Skin of body (tissue), 2 donors: Measurements from ENCODE around the gene TMEM121. TPM values are rescaled to one million over a fixed set of nuclear protein-coding genes. Genes with fewer than 3 reads are reported as not detected.

Experiments
- DNase-seq: peaks from one replicate; lab custom pipeline; 2025; lab: John Stamatoyannopoulos, UW
- total RNA-seq: library from RNA; depleted of rRNA; stranded (reverse); fragments of >200 nt; gene quantifications from one replicate; pipeline ENCODE4 v1.2.3, GENCODE V29; 2014

TMEM121 gene
- total RNA-seq, result 3.7 TPM

DNA sequence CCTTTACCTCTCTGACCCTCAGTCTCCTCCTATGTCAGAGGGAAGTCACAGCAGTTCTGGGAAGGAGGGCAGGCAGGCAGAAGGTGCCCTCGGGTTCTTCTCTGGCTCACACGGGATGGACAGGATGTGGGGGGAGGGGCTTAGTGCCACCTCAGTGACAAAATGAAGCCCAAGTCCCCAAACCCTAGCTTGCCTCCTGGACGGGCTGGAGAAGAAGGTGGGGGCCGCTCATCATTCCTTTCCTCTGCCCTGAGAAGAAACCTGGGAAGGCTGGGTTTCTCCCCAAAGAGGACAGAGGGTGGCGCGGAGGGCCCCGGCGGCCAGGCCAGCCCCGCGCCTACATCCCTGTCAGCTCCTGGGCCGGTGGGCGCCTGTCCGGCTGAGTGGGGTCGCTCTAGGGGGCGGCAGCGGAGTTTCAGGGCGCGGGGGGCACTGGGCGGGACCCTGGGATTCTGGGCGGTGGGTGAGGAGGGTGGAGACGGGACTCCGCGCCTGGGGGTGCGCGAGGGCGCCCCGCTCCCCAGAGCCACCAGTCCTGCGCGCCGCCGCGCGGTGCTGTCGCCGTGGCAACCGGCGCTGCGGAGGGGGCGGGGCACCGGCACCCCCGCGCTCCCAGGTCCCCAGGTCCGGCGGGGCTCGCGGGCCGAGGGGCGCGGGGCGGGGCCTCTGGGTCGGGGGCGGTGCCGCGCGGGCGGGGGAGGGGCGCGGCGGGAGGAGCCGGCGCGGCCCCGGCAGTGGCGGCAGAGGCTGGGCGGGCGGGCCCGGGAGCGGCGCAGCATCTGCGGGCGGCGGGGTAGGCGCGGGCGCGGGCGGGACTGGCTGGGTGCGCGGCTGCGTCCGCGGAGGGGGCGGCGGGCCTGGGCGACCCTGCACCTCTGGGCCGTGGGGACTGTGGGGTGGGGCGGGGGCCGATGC is at the start of gene TMEM121:
TMEM121 (plus strand) TSS at position 723 of the 915 bp plus-strand sequence. CDS start 2,252 bp downstream, outside the sequence.
- no peak for DNase-seq

DNA sequence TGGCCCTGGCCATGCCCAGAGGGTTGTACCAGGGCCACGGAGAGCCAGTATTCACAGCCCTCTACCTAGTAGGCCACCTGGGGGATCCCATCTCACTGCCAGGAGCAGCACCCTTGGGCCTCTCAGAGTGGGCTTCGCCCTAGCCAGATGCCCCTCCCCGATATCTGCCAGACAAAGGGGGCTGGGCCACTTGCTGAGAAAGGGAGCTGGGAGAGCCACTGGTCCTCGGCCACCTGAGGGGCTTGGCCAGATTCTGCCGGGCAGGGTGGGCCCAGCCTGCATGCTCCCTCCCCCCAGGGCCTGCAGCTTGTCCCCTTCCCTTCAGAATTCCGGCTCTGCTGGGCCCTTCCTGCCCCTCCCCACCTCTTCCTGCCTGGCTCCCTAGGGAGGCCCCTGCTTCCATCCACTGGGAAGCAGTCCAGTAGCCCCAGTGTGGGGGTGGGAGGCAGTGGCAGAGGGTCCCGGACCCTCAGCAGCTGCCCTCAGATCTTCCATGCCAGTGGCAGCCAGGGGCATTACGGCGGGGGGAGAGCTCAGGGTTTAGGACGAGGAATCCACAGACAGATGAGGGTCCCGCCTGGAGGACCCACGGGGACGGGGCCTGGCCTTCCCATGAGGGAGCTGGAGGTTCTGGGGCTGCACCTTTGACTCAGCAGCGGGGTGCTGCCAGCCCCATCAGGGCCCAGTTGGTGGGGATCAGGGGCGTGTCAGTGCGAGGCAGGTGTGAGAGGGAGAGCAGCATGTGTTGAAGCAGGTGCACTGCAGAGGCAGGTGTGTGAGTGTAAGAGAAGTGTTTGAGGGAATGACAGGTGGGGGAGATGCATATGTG is 49.3 kb upstream of the TMEM121 start:
- DNase-seq, result no peak

DNA sequence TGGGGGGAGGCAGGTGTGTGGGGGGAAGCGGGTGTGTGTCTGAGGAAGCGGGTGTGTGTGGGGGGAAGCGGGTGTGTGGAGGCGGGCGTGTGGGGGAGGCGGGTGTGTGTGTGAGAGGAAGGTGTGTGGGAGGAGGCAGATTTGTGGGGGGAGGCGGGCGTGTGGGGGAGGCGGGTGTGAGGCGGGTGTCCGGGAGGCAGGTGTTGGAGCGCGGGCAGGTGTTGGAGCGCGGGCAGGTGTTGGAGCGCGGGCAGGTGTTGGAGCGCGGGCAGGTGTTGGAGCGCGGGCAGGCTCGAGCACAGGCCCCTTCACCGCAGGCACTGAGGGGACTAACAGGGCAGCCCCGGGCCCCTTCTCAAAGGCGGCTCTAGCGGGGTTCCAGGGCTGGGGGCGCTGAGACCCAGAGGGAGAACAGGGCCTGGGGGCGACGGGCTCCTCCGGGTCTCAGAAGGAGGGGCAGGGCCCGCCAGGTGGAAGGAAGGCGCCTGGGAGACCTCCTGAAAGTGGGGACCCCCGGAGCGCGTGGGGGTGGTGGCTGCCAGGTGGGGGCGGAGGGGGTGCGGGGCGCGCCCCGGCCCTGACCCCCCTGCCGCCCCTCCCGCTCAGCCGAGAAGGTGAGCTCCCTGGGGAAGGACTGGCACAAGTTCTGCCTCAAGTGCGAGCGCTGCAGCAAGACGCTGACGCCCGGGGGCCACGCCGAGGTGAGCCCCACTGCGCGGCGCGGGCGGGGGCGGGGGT is 48.6 kb upstream of the TMEM121 start:
- no peak for DNase-seq

DNA sequence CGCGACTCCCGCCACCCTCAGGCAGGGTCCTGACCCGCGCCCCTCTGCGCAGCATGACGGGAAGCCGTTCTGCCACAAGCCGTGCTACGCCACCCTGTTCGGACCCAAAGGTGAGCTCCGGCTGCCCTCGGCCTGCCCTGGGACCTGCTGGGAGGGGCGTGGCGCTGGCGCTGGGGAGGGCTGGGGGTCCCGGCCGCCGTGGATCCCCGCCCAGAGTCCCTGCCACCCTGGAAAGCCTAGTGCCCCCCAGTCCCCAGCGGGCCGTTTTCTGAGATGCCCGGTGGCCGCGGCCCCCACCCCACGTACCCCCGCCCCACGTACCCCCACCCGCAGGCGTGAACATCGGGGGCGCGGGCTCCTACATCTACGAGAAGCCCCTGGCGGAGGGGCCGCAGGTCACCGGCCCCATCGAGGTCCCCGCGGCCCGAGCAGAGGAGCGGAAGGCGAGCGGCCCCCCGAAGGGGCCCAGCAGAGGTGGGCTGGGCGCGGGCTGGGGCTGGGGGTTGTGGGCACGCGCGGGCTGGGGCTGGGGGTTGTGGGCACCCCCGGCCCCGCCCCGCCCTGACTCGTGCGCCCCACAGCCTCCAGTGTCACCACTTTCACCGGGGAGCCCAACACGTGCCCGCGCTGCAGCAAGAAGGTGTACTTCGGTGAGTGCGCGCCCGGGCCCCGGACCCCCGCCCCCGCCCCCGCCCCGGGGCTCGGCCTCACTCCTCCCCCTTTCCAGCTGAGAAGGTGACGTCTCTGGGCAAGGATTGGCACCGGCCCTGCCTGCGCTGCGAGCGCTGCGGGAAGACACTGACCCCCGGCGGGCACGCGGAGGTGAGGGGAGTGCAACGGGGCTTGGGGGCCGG is 47.8 kb upstream of the TMEM121 start:
- no peak for DNase-seq

DNA sequence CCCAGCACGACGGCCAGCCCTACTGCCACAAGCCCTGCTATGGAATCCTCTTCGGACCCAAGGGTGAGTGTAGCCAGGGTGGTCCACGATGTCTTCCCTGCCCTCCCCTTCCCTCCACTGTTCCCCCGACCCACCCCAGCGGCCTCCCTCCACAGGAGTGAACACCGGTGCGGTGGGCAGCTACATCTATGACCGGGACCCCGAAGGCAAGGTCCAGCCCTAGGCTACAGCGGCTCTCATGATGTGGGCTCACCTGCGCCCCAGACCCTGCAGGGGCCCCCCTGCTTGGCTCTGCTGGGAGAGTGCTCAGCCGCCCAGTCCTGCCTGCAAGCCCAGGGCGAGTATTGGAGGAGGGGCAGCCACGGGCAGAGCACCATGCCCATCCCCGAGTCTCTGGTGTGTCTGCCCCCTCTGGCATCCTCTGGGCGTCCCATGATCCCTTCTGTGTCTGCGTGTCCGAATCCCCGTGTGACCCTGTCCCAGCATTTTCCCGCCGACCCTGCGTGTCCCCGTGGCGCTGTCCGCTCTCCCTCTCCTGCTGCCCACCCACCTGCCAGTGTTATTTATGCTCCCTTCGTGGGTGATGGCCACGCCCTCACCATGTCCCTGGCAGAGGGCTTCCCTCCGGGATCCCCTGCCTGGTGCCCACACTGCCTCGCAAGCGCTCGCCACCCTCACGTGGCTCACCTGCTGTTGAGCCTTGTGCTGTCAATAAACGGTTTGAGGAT is 46.8 kb upstream of the TMEM121 start:
- no peak for DNase-seq

DNA sequence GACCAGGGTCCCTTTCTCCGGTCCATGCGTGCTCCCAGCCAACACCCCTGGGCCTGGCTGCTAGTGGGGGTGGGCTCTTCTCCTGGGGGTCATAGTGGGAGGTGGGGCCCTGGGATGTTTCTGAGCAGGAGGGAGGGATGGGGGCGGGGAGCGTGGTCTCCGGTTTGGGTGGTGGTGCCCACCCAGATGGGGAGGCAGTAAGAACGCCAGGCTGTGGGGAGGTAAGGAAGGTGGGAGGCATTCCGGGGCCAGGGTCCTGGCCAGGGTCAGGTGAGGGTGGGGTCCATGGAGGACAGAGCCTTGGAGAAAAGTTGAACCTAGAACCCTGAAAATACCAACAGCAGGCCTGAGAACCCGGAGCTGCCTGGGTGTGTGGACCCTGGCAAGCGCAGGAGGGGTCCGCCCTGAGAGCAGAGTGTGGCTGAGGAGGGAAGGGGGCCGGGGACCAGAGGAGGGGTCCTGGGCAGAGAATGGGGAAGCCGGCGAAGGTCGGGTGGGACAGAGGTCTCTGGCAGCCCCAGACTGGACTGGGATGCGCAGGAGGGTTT is 46.1 kb upstream of the TMEM121 start:
- DNase-seq, result no peak

DNA sequence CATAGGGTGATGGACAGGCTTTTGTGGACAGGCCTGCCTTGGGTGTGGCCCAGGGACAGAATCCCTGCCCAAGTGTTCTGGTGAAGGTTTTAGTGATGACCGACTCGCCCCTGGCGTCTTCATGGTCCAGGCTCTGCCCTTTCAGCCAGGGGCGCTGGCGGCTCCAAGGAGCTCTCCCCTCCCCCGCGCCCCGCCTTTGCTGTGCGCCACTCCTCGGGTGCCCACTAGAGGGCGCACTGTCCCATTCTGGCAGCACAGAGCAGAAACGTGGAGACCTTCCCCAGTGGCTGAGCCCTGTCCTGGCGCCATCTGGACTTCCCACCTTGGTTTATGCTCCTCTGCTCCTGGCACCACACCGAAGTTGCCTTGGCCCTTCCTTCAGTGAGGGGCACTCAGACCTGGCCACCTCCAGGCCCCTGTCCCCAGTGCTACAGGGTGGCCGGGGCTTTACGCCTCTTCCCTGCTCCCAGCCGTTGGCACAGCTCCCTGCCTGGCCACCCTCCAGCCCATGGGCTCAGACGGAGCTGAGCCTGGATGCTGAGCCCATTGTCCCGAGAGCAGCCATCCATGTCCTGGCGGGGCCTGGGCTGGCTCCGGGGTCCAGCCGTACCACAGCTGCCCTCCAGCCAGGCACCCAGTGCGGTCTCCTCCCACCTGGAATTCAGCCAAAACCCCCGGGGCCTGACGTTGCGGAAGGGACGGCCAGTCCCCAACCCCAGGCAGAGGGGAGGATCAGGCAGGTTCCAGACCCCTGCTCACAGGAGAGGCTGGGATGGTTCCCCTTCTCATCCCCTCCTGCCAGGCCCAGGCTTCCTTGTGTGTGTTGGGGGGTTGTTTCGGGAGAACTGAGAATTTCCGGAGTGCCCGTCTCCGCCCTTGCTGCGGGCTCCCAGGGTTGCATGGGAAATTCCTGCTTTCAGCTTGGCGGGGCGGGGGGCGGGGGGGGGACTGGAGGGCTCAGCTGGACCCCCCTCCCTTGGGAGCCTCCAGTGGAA is 45.3 kb upstream of the TMEM121 start:
- DNase-seq, result peak; percentile 89

DNA sequence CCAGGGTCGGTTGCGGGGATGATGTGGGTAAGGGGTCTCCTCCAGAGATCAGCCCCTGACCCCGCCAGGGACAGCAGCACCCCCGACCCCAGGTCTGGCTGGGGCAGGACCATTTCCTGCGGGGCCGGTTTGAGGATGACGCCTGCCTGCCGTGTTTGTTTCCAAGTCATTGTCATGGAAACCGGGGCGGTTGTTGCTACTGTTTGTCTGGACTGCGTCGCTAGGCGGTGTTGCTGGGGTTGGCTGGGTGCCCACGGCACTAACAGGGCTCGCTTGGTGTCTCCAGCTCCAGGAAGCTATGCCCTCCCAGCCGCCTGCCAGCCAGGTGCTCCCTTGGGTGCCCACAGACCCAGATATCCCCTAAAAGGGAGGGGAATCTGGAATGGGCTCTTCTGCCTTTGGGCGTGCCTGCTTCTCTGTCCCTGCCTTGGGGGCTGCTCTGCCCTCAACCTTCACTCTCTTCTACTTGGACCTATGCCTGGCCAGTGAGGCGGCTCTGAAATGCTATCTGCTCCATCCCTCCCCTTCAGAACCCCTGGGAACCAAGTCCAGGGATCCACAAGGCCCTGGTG is 44.4 kb upstream of the TMEM121 start:
- peak; percentile 94 for DNase-seq

DNA sequence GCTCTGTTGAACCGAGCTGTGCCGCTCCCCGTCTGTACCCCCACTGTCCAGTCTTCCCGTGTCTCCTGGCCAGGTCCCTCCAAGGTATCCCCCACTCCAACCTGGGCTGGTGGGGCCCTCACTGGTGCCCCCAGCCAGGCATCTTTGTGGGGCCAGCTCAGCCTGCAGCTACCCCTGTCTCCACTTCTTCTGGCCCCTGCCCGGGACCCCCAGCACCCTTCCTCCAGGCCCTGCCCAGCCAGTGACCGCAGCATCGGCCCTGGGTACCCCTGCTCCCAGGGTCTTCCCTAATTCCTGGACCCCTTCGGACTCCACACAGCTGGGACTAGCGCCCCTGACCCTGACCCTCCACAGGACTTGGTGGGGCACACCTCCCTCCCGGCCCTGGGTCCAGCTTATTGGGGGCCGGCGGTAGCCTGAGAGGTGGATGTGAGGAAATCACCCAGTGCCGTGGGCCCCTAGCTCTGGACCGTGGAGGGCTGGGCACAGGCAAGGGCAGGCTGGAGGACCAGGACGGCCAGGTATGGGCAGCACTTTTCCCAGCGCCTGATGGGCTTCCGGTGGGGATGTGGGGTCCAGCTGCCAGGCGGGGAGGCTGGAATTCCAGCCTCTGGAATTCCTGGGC is 43.8 kb upstream of the TMEM121 start:
- DNase-seq, result no peak

DNA sequence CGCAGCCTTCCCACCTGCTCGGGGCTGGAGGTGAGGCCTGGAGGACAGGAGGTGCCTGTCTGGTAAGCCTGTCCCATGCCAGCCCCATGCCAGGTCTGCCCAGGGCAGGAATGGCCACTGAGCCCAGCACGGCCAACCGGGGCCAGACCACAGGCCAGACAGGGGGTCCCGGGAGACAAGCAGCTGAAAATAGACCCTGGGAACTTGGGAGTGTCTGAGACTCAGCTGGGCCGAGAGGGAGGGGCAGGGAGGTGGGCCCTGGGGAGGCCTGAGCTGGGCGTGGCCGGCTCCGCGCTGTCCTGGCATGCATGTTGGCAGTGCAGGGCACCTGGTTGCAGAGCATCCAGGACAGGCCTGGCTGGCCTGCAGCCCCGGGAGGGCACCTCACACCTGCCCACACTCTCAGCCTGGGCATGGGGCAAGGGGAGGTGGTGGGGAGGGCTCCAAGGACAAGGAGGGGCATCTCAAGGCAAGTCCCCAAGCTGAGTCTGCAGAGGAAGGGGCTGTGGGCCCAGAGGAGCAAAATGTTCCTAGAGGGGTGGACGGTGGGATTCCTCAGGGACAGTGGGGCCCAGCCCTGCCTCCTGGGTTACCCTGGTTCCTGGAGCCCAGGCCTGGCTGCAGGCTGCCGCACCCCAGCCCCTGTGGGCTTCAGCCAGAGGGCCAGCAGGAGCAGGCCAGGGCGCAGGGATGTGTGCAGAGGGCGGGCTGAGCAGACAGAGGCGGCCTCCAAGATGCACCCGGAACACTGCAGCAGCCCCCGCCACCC is 42.9 kb upstream of the TMEM121 start:
- peak; percentile 16 for DNase-seq

DNA sequence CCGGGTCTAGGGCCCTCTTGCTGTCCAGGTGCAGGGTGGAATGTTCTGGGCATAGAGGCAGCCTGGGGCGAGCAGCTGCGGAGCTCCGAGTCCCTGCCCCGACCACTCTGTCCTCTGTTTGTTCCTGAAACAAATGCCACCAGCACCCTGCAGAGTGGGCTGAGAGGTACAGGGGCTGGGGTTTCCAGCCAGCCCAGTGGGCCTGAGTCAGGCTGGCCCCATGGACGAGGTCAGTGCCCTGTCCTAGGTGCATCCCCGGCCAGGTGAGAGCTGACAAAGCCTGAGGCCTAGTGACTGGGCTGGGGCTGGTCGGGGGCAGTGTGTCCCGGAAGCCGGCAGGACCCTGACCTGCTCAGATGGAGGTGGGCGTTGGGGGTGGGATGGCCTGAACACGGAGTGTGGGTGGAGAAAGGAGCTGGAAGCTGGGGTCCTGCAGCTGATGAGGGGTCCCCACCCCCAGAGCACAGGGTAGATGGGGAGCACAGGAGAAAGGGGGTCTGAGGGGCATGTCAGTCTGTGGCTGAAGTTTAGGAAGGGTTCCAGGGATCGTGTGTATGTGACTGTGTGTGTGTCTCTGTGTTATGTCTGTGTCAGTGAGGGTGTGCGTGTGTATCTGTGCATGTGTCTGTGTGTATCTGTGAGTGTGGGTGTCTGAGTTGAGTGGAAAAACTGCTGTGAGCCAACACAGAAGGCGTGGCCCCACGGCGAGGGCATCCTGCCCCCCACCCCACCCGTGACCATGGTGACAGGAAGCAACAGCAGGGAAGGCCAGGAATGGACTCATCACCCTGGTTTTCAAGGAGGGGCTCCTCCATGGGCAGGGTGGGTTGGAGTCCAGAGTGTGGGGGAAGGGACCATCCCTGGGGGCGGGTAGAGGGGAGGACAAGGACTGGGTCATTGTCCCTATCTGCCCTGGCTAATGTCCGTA is 42.0 kb upstream of the TMEM121 start:
- DNase-seq, result no peak

DNA sequence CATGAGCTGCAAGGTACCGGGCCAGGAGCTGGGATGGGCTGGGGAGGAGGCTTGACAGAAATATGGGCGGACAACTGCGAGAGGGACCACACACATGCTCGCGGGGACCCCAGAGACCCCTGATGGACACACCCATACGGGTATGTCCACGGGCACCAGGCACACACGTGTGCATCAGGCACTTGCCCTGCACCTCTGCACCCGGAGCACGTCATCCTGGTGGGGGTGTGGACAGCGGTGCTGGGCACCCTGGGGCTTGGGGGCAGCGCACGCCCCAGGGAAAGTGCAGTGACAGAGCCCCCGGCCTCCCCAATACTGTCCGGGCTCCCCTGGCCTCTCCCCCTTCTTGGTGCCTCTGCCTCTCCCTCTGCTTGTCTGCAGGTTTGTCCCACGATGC is 41.4 kb upstream of the TMEM121 start:
- no peak for DNase-seq

DNA sequence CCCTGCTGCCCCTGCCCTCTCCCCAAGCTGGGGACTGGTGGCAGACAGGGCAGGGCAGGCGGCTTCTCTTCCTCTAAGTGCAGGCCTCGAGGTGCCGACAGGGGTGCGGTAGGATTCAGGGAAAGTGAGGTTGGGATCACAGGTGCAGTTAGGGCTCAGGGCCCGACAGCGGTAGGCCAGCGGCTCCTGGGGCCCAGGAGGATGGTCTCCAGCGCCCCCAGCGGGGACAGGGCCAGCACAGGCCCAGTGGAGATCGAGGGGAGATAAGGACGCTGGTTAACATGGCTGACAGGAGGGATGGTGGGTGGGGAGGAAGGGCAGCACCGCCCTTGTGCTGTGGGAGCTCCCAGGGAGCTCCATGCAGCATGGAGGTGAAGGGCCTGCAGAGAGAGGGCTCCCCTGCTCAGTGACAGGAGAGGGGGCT is 40.6 kb upstream of the TMEM121 start:
- DNase-seq, result no peak

DNA sequence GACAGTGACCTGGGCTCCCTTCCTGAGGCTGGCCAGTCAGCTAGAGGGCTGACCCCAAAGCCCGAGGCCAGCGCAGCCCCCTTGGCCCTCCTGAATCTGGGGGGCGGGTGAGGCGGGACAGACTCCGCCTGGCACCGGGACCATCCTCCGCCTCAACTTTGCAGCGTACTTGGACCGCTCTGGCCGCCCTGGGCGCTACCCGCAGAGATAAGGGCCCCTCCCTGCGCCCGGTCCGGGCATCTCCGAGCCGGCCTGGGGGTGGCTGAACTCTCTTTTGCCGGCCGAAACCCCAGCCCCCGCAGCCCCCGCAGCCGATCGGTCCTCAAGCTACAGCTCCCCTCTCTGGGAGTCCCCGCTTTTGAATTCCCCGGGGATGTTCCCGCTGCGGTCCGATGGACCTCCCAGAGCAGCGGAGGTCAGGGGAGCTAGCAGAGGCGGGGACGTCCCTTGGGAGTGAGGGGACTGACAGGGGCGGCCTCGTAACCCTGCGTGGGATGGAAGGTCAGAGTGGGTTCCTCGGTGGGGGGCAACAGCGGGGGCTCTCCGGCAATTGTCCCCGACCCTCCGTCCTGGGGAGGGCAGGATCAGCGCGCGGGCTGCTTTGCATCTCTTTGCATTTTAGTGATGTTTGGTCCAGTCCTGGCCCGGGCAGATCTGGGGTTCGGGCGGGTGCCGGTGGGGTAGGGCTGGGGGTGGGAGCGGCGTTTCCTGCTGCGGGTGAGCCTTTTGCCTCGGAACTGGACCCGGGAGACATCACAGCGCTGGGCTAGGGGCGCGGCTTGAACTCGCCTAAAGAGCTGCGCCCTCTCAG is 40.0 kb upstream of the TMEM121 start, which contains the start of gene CRIP1:
CRIP1 (plus strand) TSS at position 724 of the 811 bp plus-strand sequence. CDS start 374 bp downstream, outside the sequence.
- DNase-seq, result no peak
